AG09319 (cell line): ENCODE data around the gene TSC22D4.

Source experiments
- DNase-seq: peaks from one replicate; pipeline ENCODE4 v3.0.0-alpha.2; 2010; ENCODE audit warnings: low read depth; ENCODE audit errors: extremely low read depth
- TF ChIP-seq, protein P1 (sequence below): IDR thresholded peaks from 2 replicates; pipeline ENCODE4 v1.5.1; 2011; ENCODE audit warnings: low read depth, mild to moderate bottlenecking, inconsistent platforms, low read length, moderate library complexity

TSC22D4 gene

GRCh38 chr7:100490483-100491191 lies 11.6 kb upstream of the TSC22D4 start:
- no peak for DNase-seq
- TF ChIP-seq, protein P1, sequence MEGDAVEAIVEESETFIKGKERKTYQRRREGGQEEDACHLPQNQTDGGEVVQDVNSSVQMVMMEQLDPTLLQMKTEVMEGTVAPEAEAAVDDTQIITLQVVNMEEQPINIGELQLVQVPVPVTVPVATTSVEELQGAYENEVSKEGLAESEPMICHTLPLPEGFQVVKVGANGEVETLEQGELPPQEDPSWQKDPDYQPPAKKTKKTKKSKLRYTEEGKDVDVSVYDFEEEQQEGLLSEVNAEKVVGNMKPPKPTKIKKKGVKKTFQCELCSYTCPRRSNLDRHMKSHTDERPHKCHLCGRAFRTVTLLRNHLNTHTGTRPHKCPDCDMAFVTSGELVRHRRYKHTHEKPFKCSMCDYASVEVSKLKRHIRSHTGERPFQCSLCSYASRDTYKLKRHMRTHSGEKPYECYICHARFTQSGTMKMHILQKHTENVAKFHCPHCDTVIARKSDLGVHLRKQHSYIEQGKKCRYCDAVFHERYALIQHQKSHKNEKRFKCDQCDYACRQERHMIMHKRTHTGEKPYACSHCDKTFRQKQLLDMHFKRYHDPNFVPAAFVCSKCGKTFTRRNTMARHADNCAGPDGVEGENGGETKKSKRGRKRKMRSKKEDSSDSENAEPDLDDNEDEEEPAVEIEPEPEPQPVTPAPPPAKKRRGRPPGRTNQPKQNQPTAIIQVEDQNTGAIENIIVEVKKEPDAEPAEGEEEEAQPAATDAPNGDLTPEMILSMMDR, result no peak

DNA sequence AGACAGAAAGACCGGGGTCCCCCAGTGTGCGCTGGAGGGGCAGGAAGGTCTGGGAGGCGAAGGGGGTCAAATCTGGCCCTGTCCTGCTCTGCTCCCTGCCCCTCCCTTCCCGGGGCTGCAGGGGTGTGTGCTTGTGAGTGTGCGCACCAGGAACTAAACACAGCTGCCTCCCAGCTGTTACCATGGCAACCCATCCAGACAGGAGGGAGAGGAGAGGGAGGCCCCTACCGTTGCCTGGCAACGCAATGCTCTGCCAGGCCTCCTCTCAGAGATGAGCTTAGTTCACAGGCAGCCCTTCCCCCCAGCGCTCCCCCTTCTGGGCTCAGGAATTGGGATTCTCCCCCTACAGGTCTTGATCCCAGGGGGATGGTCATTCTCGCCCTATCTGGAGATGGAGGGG lies 10.8 kb upstream of the TSC22D4 start:
- DNase-seq, result peak; percentile 77
- TF ChIP-seq, protein P1, result no peak

DNA sequence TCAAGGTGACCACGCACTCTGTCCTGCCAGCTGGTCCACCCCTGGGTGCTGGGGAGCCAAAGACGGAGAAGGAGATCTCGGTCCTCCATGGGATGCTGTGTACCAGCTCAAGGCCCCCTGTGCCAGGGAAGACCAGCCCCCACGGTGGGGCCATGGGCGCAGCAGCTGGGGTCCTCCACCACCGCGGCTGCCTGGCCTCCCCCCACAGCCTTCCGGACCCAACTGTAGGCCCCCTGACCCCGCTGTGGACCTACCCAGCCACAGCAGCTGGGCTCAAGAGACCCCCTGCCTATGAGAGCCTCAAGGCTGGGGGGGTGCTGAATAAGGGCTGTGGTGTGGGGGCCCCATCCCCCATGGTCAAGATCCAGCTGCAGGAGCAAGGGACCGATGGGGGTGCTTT lies 10.1 kb upstream of the TSC22D4 start:
- DNase-seq, result no peak
- TF ChIP-seq, protein P1, result no peak

DNA sequence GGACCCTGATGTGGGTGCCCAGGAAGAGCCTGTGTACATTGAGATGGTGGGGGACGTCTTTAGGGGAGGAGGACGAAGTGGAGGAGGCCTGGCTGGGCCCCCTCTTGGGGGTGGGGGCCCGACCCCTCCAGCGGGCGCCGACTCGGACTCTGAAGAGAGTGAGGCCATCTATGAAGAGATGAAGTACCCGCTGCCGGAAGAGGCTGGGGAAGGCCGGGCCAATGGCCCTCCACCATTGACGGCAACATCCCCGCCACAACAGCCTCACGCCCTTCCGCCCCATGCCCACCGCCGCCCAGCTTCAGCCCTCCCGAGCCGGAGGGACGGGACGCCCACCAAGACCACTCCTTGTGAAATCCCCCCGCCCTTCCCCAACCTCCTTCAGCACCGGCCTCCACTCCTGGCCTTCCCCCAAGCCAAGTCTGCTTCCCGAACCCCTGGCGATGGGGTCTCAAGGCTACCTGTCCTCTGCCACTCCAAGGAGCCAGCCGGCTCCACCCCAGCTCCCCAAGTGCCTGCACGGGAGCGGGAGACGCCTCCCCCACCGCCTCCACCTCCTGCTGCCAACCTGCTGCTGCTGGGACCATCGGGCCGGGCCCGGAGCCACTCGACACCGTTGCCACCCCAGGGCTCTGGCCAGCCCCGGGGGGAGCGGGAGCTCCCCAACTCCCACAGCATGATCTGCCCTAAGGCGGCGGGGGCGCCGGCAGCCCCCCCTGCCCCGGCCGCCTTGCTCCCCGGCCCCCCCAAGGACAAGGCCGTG lies 9.5 kb upstream of the TSC22D4 start:
- DNase-seq, result no peak
- TF ChIP-seq, protein P1, result no peak

DNA sequence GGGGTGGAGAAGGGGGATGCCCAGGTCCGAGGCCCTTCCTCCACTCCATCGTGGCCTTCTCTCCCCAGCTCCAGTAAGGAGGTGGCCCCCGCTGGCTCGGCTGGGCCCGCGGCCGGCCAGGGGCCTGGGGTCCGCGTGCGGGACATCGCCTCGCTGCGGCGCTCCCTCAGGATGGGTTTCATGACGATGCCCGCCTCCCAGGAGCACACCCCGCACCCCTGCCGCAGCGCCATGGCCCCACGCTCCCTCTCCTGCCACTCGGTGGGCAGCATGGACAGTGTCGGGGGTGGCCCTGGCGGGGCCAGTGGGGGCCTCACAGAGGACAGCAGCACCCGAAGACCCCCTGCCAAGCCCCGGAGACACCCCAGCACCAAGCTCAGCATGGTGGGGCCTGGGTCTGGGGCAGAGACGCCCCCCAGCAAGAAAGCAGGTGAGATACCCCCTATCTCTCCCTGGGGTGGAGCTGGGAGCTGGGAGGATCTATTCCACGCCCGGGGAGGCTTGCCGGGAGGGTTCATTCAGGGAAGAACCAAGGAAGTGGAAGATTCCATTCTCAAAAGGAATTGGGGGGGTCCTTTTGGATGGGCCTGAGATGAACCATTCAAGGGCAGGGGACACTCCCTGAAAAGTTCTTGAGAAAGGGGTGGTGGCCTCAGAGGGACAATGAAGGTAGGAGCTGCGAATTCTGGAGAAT lies 7.9 kb upstream of the TSC22D4 start:
- no peak for DNase-seq
- TF ChIP-seq, protein P1, result no peak

- TF ChIP-seq, protein P1, result no peak
- DNase-seq, result no peak
Measured at GRCh38 chr7:100486111-100486636, 7.2 kb upstream of the TSC22D4 start.

DNA sequence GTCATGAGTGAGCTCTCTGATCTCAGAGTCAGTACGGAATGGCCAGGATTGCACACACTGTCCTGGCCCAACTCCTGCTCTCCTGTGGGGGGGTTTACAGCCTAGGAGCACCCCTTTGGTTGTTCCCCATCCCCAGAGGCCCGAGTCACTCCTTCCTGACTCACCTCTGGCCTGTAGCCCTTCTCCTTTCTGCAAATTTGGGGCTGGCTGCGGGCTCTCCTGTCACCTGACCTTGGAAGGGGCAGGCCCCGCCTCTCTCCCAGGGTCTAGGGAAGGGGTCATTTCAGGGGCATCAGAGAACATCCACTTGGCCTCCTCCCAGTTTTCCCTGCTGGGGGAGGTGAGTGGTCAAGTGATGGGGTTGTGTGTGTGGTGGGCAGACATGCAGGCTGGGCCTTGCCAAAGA lies 6.5 kb upstream of the TSC22D4 start:
- TF ChIP-seq, protein P1, result no peak
- no peak for DNase-seq
